Inflammatory macrophage (primary cell): Measurements from ENCODE around the gene C10orf88.
A peak's percentile ranks its signal among the peaks of the same experiment; 100 is the strongest.

ENCODE experiments used
- DNase-seq, 2 donors: peaks; one replicate each; pipeline ENCODE4 v3.0.0-alpha.2; 2020 to 2022
- total RNA-seq, 18 experiments: gene quantifications; one replicate each; lab custom pipeline; 2026; ENCODE audit warnings: mixed read lengths in 6 of 18, inconsistent platforms in 2 of 18; lab: John Stamatoyannopoulos, UW

C10orf88 gene
- 3.2 to 10.7 (median 7.4) reads per million in 18 experiments for total RNA-seq

GRCh38 chr10:122953902-122954730 lies at the start of gene C10orf88:
Gene C10orf88 (minus strand): TSS chr10:122954227. CDS start chr10:122954178, 49 bp downstream.
- peak; percentile 98 to 99 for DNase-seq

GRCh38 chr10:123001370-123001769 lies 47.3 kb upstream of the C10orf88 start:
- no peak for DNase-seq

GRCh38 chr10:123000155-123000554 lies 46.1 kb upstream of the C10orf88 start:
- DNase-seq: no peak

GRCh38 chr10:122999347-122999746 lies 45.3 kb upstream of the C10orf88 start:
- no peak for DNase-seq

- DNase-seq: no peak
Measured at GRCh38 chr10:122998934-122999333, 44.9 kb upstream of the C10orf88 start.

GRCh38 chr10:122998360-122998917 lies 44.4 kb upstream of the C10orf88 start:
- DNase-seq: no peak

- no peak for DNase-seq
Measured at GRCh38 chr10:122997864-122998263, 43.8 kb upstream of the C10orf88 start.

GRCh38 chr10:122995936-122996335 lies 41.9 kb upstream of the C10orf88 start:
- DNase-seq: no peak

GRCh38 chr10:122993797-122994336 lies 39.8 kb upstream of the C10orf88 start:
- no peak for DNase-seq

- no peak for DNase-seq
Measured at GRCh38 chr10:122992031-122992585, 38.1 kb upstream of the C10orf88 start.

GRCh38 chr10:122990278-122990677 lies 36.3 kb upstream of the C10orf88 start:
- no peak for DNase-seq

- no peak for DNase-seq
Measured at GRCh38 chr10:122988501-122988900, 34.5 kb upstream of the C10orf88 start.

- DNase-seq: no peak
Measured at GRCh38 chr10:122986335-122986734, 32.3 kb upstream of the C10orf88 start.

GRCh38 chr10:122984708-122985107 lies 30.7 kb upstream of the C10orf88 start:
- no peak for DNase-seq

GRCh38 chr10:122983898-122984297 lies 29.9 kb upstream of the C10orf88 start:
- DNase-seq: no peak

- DNase-seq: peak; percentile 14 to 35
Measured at GRCh38 chr10:122981066-122981464, 27.0 kb upstream of the C10orf88 start.

- DNase-seq: peak; percentile 88 to 95
Measured at GRCh38 chr10:122980209-122981065, 26.4 kb upstream of the C10orf88 start, which contains the start of gene PSTK. Gene PSTK (plus strand): TSS chr10:122980401. CDS start chr10:122980480, 79 bp downstream.

GRCh38 chr10:122974543-122975064 lies 20.6 kb upstream of the C10orf88 start:
- DNase-seq: no peak

GRCh38 chr10:122974023-122974422 lies 20.0 kb upstream of the C10orf88 start:
- peak; percentile 36 to 64 for DNase-seq

GRCh38 chr10:122968698-122969097 lies 14.7 kb upstream of the C10orf88 start:
- no peak for DNase-seq

- DNase-seq: no peak
Measured at GRCh38 chr10:122966879-122967278, 12.9 kb upstream of the C10orf88 start.

- DNase-seq: peak in 1 of 2 donors; percentile 18
Measured at GRCh38 chr10:122962405-122962804, 8.4 kb upstream of the C10orf88 start.
